Measurements from ENCODE around the gene HBG1.

GRCh38 chr11:5266609-5267008, 17.0 kb upstream of the HBG1 start:
- TF ChIP-seq, protein P1, sequence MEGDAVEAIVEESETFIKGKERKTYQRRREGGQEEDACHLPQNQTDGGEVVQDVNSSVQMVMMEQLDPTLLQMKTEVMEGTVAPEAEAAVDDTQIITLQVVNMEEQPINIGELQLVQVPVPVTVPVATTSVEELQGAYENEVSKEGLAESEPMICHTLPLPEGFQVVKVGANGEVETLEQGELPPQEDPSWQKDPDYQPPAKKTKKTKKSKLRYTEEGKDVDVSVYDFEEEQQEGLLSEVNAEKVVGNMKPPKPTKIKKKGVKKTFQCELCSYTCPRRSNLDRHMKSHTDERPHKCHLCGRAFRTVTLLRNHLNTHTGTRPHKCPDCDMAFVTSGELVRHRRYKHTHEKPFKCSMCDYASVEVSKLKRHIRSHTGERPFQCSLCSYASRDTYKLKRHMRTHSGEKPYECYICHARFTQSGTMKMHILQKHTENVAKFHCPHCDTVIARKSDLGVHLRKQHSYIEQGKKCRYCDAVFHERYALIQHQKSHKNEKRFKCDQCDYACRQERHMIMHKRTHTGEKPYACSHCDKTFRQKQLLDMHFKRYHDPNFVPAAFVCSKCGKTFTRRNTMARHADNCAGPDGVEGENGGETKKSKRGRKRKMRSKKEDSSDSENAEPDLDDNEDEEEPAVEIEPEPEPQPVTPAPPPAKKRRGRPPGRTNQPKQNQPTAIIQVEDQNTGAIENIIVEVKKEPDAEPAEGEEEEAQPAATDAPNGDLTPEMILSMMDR (IDR thresholded peaks at IDR 0.05) = no peak
- no peak for TF ChIP-seq EZH2 (IDR thresholded peaks at IDR 0.05; ENCODE audit: borderline replicate concordance, insufficient read depth, low read depth, low read length, poor library complexity, severe bottlenecking)
